ENCODE results near the gene ANKMY1.

DNA sequence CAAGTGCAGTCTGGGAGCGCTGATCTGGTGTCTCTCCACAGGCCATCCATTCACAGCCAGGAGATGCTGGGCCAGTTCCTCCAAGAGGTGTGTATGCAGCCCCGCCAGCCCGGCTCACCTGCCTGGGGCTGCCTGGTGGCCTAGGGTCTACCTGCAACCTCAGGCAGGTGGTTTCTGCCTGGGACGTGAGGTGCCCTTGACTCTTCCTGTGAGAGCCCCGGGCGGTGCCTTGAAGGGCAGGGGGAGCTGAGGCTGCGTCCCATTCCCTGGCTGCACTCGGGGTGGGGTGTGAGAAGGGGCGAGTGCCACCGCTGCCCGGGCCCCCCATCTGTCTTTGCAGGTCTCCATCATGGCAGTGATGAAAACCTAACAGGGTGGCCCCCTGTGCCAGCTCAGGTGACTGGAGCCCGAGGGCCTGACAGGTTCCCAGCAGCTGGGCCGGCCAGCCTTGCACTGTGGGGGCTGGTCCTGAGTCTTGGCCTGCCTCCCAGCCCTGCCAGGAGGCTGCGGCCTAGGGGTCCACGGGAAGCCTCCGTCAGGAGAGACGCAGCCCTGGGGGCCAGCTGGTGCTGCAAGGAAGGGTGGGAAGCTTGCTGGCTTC is 40.6 kb upstream of the ANKMY1 start:
- TF ChIP-seq, protein P1, sequence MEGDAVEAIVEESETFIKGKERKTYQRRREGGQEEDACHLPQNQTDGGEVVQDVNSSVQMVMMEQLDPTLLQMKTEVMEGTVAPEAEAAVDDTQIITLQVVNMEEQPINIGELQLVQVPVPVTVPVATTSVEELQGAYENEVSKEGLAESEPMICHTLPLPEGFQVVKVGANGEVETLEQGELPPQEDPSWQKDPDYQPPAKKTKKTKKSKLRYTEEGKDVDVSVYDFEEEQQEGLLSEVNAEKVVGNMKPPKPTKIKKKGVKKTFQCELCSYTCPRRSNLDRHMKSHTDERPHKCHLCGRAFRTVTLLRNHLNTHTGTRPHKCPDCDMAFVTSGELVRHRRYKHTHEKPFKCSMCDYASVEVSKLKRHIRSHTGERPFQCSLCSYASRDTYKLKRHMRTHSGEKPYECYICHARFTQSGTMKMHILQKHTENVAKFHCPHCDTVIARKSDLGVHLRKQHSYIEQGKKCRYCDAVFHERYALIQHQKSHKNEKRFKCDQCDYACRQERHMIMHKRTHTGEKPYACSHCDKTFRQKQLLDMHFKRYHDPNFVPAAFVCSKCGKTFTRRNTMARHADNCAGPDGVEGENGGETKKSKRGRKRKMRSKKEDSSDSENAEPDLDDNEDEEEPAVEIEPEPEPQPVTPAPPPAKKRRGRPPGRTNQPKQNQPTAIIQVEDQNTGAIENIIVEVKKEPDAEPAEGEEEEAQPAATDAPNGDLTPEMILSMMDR (conservative IDR thresholded peaks at IDR 0.05) = no peak
- TF ChIP-seq EZH2 (IDR thresholded peaks at IDR 0.05; ENCODE audit: low read depth) = no peak
